GM12865 (cell line): ENCODE data around the gene LDLRAD3.
"Not testable (repeated sequence)": the region's sequence is repeated elsewhere in the genome, so short reads cannot be mapped to it uniquely, and the experiment has no call there.

Source experiments
- DNase-seq: peaks from one replicate; pipeline ENCODE4 v3.0.0; 2010; ENCODE audit warnings: low read depth
- H3K4me3 ChIP-seq: 2 replicates; pipeline ENCODE4 v1.5.1; 2011; ENCODE audit warnings: mild to moderate bottlenecking, low read depth, low read length, control low read depth
- TF ChIP-seq, protein P1 (sequence below): IDR thresholded peaks from 2 replicates; pipeline ENCODE4 v1.5.1; 2011; ENCODE audit warnings: low read length, control low read depth, low read depth, inconsistent platforms; ENCODE audit not compliant: insufficient read depth; ENCODE audit errors: missing control alignments

LDLRAD3 gene

DNA sequence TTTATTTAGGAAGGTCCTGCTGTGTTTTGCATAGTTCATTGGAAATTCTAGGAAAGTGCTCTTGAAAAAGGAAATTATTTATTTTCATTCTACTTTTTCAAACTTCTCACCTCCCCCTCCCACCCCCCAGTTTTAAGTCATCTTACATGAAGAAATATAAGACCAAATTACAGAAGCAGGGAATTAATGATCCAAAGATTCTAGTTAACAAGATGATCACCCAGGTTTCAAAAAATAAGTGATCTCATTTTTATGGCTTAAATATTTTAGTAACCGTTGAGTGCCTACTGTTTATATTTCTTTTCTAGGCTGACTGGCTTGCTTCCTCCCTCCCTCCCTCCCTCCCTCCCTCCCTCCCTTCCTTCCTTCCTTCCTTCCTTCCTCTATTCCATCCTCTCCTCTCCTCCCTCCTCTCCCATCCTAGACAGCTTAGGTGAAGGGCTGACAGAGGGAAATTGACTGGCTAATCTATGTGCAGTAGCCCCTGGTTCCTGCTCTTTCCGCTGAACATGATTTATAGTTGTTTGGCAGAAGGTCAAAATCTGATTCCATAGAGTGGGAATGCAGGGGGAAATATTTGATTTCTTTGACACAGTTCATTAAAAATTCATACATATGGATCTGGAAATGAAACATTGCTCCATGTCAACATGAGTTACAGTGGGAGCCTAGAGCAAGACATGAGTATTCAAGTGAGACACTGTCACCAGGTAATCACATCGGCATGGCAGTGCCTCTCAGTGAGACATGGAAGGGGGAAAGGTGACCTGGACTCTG is 221.9 kb downstream of the LDLRAD3 start:
- no peak for DNase-seq
- TF ChIP-seq, protein P1, sequence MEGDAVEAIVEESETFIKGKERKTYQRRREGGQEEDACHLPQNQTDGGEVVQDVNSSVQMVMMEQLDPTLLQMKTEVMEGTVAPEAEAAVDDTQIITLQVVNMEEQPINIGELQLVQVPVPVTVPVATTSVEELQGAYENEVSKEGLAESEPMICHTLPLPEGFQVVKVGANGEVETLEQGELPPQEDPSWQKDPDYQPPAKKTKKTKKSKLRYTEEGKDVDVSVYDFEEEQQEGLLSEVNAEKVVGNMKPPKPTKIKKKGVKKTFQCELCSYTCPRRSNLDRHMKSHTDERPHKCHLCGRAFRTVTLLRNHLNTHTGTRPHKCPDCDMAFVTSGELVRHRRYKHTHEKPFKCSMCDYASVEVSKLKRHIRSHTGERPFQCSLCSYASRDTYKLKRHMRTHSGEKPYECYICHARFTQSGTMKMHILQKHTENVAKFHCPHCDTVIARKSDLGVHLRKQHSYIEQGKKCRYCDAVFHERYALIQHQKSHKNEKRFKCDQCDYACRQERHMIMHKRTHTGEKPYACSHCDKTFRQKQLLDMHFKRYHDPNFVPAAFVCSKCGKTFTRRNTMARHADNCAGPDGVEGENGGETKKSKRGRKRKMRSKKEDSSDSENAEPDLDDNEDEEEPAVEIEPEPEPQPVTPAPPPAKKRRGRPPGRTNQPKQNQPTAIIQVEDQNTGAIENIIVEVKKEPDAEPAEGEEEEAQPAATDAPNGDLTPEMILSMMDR, result no peak
- no peak overlapping the region for H3K4me3 ChIP-seq

DNA sequence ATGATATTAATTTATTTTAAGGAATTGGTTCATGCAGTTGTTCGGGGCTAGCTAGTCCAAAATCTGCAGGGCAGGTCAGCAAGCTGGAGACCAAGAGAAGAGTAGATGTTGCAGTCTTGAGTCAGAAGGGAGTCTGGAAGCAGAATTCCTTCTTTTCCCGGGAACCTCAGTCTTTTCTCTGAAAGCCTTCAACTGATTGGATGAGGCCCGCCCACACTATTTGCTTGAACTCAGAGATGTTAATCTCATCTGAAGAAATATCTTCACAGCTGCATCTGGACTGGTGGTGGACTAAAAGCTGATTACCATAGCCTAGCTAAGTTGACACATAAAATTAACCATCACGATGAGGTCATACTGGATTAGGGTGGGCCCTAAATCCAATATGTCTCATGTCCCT is 223.2 kb downstream of the LDLRAD3 start:
- no peak overlapping the region for H3K4me3 ChIP-seq
- DNase-seq, result no peak
- TF ChIP-seq, protein P1, result no peak

DNA sequence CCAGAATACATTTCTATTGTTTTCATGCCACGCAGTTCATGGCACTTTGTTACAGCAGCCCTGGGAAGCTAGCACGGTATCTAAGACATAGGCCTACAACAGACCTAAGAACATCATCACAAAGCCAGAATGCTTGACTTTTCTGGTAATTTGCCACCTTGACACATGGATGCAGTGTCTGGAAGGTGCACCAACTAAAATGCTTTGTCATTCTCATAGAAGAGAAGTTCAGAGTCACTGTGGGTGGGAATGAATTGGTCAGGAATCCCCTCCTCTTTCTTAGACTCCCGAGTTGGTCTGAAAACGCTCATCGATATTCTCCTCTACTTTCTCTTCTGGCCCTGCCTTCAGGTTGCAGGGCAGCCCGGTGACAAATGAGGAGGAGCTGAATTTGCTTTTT is 223.9 kb downstream of the LDLRAD3 start:
- TF ChIP-seq, protein P1, result no peak
- DNase-seq, result no peak
- H3K4me3 ChIP-seq, result no peak overlapping the region

DNA sequence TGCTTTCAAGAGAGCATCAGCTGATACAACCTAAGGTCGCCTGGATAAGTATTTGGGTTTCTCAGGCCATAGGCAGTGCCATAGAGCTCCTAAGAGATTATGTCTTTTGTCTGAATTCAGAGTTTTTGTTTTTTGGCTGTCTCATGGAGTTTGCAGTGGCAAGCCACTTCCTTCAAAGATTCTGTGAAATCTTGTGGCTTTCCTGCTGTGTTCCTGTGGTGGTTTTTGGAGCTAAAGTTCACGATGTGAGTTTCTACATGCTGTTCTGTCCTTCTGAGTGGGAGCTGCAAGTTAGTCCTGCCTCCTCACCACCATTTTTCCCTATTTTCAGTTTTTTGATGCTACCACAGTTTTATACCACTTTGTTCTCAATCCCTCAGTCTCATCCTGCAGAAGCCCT is 234.0 kb downstream of the LDLRAD3 start:
- TF ChIP-seq, protein P1, result no peak
- H3K4me3 ChIP-seq, result no peak overlapping the region
- no peak for DNase-seq

DNA sequence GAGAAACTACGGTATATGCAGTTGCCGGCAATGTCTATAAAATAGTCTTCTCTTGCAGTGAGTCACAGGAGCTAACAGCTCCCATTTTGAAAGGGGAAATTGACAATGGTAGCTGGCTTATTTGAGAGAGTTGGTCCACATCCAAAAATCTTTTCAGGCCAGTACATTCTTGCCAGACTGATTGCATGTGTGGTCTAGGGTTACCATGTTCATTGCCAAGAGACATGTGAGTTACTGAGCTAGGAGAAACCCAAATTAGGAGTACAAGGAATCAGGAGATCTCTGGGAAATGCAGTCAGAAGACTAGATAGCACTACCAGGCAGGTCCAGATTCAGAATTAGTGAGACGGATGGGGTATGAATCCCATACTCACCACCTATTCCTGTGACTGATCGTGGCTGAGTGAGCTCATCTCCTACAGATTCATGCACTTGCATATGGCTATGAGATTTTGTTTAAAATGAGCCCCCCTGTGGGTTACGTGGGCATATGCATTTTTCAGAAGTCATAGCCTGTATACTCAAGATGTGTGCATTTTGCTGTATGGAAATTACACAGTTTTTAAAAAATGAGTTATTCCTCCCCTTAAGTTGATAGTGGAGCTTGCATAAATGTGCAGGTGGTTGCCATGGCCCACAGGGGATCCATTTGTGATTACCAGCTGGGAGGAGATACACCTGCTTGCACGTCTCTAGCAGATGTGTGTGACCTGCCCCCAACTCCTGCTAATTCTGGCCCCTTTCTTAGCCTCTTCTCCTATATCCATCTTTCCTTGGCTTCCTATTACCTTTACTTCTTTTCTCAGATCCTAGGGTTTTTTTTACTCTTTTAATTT is 242.7 kb downstream of the LDLRAD3 start:
- TF ChIP-seq, protein P1, result no peak
- H3K4me3 ChIP-seq, result no peak overlapping the region
- no peak for DNase-seq

DNA sequence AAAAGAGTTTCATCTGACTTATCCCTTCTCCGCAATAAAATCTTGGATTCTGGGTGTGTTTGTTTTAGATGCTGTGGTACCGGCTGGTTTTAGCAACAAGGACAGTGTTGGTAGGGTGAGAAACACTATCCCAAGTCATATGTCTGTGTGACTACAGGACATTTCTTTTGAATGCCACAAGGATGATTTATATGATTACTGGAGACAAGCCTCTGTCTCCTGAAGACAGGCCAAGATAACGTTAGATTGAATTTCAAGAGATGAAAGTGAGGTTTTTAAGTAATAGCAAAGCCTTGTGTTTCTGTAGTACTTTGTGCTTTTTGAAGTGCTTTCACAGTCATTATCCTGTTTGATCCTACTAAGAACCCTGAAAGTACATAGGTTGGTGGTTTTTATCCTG is 243.8 kb downstream of the LDLRAD3 start:
- TF ChIP-seq, protein P1, result no peak
- no peak overlapping the region for H3K4me3 ChIP-seq
- no peak for DNase-seq

DNA sequence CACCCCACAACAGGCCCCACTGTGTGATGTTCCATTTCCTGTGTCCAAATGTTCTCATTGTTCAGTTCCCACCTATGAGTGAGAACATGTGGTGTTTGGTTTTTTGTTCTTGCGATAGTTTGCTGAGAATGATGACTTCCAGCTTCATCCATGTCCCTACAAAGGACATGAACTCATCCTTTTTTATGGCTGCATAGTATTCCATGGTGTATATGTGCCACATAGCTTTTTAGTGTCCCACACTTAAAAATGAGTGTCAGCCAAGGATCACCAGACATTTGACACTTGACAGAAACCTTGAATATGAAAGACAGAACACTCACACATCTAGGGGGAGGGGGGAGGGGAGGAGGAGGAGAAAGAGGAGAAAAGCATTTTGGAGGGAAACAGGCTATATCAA is 245.9 kb downstream of the LDLRAD3 start:
- not testable (repeated sequence) for H3K4me3 ChIP-seq, DNase-seq
